GM20431 (cell line): Measurements from ENCODE around the gene SCAF8.
"Not testable (repeated sequence)": the region's sequence is repeated elsewhere in the genome, so short reads cannot be mapped to it uniquely, and the experiment has no call there.

Experiments
- in situ Hi-C: fragments of 300-500 bp; cut with MseI, MboI; formaldehyde crosslinking; loops from one replicate; pipeline ENCODE4 v1.15.0; 2020; ENCODE audit warnings: low sequenced_read_pairs; ENCODE audit not compliant: unreplicated experiment

Gene SCAF8

DNA sequence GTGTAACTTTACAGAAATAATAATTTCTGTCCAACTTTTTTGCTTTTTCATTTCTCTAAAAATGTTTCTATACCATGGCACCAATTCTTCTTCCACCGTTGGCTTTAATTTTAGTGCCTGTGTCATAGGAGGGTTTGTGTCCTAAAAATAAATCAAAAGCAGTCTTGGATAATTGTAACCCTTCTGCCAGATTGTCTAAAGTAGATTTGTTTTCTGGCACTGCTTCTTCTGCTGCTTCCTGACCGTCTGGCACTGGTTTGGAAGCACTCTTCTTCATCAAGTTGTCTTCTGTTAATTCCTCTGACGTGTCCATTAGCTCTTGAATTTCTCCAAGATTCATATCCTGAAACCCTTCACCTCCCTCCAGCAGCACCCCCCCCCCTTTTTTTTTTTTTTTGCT is 33.1 kb downstream of the SCAF8 start:
- in situ Hi-C loops, result no loop called here

DNA sequence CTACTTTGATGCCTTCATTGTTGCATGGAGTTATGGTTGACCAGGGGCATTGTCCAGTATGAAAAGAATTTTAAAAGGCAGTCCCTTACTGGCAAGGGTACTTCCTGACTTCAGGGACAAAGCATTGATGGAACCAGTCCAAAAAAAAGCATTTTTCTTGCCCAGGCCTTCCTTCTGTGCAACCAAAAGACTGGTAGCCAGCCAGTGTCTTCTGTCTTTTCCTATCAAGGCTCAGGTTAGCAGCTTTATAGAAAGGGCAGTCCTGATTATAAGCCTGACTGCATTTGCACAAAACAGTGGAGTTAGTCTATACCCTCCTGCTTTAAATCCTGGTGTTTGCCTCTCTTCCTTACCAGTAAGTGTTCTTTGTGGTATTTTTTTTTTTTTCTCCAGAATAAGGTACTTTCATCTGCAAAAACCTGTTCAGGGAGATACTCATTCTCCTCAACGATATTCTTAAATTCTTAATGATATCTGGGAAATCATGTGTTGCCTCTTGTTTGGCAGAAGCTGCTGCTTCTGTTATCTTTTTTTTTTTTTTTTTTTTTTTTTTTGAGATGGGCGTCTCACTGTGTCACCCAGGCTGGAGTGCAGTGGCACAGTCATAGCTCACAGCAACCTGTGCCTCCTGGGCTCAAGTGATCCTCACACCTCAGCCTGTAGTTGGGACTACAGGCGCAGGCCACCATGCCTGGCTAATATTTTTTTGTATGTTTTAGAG is 33.9 kb downstream of the SCAF8 start:
- in situ Hi-C loops, result no loop called here

DNA sequence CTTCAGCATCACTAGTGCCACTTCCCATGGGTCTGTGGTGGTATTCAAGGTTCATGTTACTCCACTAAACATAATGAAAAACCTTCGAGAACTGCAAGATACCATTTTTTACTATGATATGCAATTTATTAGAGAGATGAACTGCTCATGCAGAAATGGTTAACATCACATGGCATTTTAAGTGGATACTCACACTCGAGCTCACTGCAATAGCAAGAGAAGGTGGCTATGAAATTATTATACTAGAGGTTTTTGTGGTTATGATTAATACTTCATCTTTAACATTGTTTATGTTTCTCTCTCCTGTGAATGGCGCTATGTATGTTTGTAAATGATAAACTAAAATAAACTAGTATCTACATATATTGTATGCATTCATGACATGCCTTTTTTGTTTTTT is 35.1 kb downstream of the SCAF8 start:
- in situ Hi-C loops, result no loop called here

DNA sequence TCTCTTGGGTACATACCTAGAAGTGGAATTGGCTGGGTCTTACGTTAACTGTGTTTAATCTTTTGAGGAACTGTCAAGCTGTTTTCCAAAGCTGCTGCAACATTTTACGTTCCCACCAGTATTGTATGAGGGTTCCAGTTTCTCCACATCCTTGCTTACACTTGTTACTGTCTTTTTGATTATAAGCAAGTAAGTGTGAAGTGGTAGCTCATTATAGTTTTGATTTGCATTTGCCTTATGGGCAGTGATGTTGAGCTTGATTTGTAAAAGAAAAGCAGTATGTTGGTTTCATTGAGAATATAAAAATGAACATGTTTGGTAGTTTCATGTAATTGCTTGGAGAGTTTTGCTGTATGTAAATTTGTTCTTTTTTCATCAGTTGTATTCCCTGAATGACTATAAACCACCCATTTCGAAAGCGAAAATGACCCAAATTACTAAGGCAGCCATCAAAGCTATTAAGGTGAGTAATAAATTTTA is 40.4 kb downstream of the SCAF8 start:
- in situ Hi-C loops, result no loop called here

DNA sequence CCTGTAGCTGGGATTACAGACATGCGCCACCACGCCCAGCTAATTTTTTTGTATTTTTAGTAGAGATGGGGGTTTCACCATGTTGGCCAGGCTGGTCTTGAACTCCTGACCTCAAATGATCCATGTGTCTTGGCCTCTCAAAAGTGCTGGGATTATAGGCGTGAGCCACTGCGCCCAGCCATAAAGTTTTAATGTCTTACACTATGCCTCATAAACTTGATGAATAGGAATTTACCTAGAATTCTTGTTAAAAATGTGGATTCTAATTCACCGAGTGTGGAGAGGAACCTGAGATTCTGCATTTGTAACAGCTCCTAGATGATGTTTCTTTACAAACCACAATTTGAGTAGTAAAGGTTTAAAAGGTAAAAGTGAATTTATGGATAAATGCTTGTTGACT is 45.9 kb downstream of the SCAF8 start:
- in situ Hi-C loops, result not testable (repeated sequence)

DNA sequence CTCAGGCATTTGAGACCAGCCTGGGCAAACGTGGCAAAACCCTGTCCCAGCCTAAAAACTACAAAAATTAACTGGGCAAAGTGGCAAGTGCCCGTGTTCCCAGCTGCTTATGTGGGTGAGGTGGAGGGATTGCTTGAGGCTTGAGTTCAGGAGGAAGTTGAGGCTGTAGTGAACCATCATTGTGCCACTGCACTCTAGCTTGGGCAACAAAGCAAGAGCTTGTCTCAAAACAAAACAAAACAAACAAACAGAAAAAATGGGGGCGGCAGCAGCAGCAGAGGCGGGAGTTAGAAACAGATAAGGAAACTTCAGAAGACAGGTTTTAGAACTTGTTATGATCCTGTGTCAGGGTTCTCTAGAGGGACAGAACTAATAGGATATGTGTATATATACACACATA is 49.0 kb downstream of the SCAF8 start:
- in situ Hi-C loops, result no loop called here

DNA sequence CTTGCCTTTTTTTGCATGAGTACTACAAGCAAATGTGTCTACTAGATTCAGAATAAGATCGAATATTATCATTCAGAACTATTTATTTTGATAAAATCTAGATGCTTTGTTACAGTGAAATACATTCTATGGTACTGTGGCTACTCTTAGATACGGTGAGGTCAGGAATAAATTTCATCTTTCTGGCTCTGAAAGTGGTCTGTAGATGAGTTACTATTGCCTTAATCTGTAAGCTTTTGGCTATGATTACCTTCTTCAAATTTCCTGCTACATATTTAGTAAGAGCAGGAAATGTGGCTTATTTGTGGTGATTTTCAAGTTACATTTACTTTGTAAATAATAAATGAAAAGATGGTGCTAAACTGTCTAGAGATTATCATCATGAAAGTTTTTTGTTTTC is 50.0 kb downstream of the SCAF8 start:
- in situ Hi-C loops, result no loop called here

DNA sequence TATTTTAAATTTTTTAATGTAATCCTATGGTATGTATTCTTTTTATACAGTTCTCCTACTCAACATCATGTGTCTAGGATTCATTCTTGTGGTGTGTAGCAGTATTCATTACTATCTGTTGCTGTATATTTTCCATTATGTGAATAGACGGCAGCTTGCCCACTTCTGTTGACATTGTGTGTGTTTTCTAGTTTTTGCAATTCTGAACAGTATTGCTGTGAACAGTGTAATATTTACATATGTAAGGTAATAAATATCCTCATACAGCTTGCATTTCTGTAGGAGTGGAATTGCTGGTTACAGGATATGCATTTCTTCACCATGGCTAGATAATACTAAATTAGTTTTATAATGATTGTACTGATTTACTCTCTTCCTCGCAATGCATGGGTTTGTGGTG is 51.9 kb downstream of the SCAF8 start:
- in situ Hi-C loops, result no loop called here

DNA sequence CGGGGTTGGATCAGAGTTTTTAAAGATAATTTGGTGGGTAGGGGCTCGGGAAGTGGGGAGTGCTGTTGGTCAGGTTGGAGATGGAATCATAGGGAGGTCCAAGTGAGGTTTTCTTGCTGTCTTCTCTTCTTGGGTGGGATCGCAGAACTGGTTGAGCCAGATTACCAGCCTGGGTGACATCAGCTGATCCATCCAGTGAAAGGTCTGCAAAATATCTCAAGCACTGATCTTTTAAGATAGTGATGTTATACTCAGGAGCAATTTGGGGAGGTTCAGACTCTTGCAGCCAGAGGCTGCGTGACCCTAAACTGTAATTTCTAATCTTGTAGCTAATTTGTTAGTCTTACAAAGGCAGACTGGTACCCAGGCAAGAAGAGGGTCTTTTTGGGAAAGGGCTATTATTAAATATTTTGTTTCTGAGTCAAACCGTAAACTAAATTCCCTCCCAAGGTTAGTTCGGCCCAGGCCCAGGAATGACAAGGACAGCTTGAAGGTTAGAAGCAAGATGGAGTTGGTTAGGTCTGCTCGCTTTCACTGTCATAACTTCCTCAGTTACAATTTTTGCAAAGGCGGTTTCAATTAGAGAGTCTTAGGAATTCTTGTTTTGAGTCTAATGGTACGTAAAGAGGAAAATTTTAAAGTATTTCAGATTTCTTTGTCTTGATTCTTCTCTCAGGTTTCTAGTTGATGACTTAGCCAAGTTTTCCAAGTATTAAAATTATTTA is 53.1 kb downstream of the SCAF8 start:
- in situ Hi-C loops, result no loop called here

DNA sequence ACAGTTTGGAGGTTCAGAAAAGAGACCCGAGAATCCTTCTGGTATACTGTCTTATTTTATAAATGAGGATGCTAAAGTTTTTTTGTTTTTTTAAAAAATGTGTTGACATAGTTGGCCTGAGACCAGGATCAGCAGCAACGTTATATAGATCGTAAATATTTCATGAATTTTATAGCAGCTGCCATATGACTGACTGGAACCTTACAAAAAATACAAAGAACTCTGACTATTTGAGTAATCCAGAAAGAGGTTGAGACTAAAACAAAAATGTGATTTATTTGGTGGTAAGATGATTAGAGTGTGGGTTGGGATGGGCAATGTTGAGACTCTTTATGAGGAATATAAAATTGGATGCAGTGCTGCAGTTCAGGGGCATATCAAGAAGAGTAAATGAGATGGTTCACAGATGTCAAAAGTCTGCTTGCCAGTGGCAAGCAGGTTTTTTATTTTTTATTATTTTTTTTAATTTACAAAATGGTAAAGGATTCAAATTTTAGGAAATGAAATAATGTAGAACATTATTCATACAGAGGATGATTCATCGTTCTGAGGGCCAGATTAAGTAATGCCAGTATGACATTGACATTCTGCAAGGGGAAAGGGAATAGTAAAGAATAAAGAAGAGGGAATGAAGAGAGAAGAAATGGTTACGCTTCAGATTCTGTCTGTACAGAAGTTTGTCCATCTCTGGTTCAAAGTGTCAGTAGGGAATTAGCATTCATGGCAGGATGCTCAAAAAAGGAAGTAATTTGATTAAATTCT is 58.5 kb downstream of the SCAF8 start:
- in situ Hi-C loops, result no loop called here

DNA sequence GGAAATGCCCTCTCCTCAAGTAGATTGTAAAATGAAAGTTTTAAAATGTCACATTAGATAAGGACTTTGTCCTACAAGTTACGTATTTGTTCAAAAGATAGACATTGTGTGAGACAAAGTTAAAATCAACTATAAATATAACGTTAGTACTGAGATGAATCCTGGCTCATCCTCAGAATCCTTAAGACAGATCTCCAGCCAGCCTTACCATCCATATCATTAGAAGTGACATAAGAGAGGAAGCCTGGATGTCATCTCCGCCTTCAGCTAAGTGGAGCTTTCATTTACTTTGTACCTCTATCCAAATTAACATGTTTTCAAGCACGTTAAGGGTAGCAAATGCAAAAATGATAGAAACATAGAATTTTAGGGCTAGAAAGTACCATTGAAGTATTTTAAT is 59.1 kb downstream of the SCAF8 start:
- in situ Hi-C loops, result no loop called here

DNA sequence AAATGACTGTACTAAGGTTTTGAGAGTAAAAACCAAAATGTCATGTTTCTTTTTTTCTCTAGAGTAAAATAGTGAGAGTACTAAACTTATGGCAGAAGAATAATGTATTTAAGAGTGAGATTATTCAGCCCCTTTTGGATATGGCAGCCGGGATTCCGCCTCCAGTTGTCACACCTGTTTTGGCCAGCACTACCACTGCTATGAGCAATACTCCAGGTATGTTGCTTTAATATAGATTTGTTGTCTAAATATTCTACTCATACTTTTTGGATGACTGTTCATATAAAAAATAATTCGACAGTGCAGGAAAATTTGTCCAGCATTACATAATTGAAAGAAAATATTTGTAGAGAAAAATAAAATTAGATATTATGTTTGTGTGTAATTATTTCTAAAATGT is 59.5 kb downstream of the SCAF8 start:
- in situ Hi-C loops, result no loop called here

DNA sequence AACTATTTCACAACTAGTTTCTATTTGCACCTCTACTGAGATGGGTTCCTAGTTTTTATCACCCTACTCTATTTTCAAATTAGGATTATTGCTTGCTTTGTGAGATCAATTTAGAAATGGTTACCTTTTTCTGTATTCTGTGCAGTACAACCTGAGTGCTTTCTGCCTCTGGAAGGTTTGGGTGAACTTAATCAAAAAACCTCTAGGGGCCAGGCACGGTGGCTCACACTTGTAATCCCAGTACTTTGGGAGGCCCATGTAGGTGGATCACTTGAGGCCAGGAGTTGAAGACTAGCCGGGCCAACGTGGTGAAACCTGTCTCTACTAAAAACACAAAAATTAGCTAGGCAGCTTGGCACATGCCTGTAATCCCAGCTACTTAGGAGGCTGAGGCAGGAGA is 63.3 kb downstream of the SCAF8 start:
- in situ Hi-C loops, result no loop called here

DNA sequence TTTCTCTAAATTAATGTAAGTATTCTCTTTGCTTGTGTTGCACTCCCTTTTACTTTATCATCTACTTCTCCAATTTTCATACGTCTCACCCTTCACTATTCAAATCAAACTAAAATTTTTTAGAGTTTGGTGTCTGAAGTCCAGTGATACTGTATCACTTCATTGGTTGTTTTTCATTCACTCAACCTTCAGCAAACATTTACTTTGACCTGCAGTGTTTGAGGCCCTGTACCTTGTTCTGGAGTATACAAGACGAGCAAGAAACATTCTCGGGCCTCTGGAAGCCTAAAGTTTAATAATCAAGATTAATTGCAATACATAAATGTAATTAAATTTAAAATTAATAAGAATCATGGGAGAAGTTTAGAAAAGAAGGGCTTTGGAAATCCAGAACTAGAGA is 64.6 kb downstream of the SCAF8 start:
- in situ Hi-C loops, result no loop called here

DNA sequence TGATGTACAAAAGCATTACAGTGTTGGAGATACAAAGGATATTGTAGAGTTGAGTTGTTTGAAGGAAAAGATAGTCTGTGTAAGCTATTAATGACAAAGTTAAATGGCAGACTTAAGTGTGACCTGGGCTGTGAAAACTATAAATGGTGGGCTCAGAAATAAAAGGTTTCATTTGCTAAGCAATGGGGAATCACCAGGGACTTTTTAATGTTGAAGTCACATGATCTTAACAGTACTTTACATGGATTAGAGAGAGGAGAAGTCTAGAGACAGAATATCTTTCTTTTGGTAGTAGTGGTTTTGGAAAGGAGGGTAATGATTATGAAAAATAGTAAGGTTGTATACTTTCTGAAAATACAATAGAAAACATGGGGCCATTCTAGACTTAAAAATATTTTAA is 67.1 kb downstream of the SCAF8 start:
- in situ Hi-C loops, result loop anchor here (25.0 kb wide), 1 partner anchor 113 kb away; no protein-coding TSS in a partner anchor

DNA sequence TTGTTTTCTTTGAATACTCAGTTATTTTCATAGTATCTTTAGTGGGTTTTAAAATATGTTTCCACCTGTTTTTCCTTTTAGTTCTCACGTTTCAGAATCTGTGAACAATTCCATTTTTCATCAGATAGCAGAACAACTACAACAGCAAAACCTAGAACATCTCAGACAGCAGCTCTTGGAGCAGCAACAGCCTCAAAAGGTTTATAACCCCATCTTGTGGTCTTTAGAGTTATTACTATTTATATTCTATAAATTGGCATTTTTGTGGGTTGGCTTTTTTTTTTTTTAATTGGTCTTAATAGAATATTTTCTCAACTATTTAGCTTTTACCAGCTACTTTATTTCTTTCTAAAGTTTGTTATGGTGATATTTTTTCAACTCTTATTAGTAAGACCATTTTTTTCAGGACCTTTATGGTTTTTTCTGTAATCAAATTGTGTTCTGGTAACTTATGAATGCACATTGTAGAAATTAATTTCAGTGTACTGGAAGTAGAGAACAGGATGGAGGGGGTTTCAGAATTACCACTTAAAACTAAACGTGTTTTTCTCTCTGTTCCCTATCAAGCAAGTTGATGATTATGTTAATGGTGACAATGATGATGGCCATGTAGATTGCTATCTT is 72.2 kb downstream of the SCAF8 start:
- in situ Hi-C loops, result loop anchor here (25.0 kb wide), 1 partner anchor 118 kb away; no protein-coding TSS in a partner anchor

DNA sequence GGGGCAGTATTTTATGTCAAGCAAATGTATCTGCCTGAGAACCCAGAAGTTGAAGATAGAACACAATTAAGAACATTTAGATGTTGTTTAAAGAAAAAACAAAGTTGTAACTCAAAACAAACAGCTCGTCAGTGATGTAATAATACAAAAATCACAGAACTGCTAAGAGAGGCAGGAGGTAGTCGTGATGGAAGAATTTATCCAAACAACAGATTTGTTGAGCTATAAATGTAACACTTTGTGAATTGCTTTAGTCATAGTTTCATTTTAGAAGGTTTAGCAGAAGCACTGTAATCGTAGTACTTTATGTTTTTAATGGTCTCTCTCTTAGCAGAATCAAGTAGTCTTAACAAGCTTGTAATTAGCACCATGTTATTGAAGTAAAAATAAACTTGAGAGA is 73.6 kb downstream of the SCAF8 start:
- in situ Hi-C loops, result loop anchor here (25.0 kb wide), 1 partner anchor 120 kb away; no protein-coding TSS in a partner anchor

DNA sequence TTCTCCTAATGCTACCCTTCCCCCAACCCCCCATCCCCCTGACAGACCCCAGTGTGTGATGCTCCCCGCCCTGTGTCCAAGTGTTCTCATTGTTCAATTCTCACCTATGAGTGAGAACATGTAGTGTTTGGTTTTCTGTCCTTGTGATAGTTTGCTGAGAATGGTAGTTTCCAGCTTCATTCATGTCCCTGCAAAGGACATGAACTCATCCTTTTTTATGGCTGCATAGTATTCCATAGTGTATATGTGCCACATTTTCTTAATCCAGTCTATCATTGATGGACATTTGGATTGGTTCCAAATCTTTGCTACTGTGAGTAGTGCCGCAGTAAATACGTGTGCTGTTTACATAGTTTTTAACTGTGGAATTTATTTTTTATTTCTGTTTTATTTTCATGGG is 78.4 kb downstream of the SCAF8 start:
- in situ Hi-C loops, result loop anchor here (25.0 kb wide), 1 partner anchor 124 kb away; no protein-coding TSS in a partner anchor

DNA sequence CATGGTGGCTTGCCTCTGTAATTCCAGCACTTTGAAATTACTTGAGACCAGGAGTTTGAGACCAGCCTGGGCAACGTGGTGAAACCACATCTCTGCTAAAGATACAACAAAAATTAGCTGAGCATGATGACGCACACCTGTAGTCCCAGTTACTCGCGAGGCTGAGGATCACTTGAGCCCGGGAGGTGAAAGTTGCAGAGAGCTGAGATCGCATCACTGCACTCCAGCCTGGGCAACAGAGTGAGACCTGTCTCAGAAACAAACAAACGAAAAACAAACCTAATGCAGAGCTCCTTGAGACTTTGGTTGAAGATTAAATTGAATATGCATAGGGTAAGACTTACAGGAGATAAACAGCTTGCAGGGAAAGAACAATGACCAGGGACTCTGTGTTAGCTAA is 80.8 kb downstream of the SCAF8 start:
- in situ Hi-C loops, result loop anchor here (25.0 kb wide), 1 partner anchor 127 kb away; no protein-coding TSS in a partner anchor
